ENCODE data around the gene PCSK1.

DNA sequence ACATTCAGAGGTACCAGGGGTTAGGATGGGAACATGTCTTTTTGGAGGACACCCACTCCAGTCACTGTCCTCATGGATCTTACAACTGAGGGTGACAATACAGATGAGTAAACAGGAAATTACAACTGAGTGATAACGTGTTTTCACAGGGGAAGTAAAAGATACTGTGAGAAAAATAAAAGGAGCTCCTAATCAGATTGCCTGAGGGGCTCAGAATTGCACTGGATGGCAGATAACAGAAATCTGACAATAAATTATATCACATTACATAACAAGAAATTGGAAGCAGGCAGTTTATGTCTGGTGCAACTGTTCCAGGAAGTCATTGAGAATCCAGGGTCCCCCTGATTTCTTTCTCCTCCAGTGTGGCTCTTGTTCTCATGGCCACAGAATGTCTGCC lies 40.1 kb upstream of the PCSK1 start:
- TF ChIP-seq, protein P1, sequence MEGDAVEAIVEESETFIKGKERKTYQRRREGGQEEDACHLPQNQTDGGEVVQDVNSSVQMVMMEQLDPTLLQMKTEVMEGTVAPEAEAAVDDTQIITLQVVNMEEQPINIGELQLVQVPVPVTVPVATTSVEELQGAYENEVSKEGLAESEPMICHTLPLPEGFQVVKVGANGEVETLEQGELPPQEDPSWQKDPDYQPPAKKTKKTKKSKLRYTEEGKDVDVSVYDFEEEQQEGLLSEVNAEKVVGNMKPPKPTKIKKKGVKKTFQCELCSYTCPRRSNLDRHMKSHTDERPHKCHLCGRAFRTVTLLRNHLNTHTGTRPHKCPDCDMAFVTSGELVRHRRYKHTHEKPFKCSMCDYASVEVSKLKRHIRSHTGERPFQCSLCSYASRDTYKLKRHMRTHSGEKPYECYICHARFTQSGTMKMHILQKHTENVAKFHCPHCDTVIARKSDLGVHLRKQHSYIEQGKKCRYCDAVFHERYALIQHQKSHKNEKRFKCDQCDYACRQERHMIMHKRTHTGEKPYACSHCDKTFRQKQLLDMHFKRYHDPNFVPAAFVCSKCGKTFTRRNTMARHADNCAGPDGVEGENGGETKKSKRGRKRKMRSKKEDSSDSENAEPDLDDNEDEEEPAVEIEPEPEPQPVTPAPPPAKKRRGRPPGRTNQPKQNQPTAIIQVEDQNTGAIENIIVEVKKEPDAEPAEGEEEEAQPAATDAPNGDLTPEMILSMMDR (IDR thresholded peaks at IDR 0.05 in 2 of 3, conservative IDR thresholded peaks at IDR 0.05 in 1 of 3; ENCODE audit: borderline replicate concordance in 1 of 3, insufficient read depth in 1 of 3, low read depth in 2 of 3, low read length in 2 of 3) = no peak
- TF ChIP-seq, protein P2, sequence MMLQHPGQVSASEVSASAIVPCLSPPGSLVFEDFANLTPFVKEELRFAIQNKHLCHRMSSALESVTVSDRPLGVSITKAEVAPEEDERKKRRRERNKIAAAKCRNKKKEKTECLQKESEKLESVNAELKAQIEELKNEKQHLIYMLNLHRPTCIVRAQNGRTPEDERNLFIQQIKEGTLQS (IDR thresholded peaks at IDR 0.05) = no peak
- TF ChIP-seq, protein P3, sequence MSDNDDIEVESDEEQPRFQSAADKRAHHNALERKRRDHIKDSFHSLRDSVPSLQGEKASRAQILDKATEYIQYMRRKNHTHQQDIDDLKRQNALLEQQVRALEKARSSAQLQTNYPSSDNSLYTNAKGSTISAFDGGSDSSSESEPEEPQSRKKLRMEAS (IDR thresholded peaks at IDR 0.05) = no peak
- TF ChIP-seq YY1 (IDR thresholded peaks at IDR 0.05; ENCODE audit: extremely low read depth, insufficient replicate concordance, low read depth, low read length) (no peak), EZH2 (IDR thresholded peaks at IDR 0.05) (no peak), EZH2phosphoT487 (IDR thresholded peaks at IDR 0.05; ENCODE audit: borderline replicate concordance) (no peak), POLR2AphosphoS5 (IDR thresholded peaks at IDR 0.05; ENCODE audit: low read depth, low read length) (no peak), POLR2A (IDR thresholded peaks at IDR 0.05; ENCODE audit: borderline replicate concordance, extremely low read depth, insufficient read depth, insufficient read length) (no peak), FOSL1 (IDR thresholded peaks at IDR 0.05; ENCODE audit: low read depth) (no peak), CEBPB (IDR thresholded peaks at IDR 0.05; ENCODE audit: low read depth) (no peak), SRF (IDR thresholded peaks at IDR 0.05; ENCODE audit: low read depth) (no peak)
- TF ChIP-seq, protein P4, sequence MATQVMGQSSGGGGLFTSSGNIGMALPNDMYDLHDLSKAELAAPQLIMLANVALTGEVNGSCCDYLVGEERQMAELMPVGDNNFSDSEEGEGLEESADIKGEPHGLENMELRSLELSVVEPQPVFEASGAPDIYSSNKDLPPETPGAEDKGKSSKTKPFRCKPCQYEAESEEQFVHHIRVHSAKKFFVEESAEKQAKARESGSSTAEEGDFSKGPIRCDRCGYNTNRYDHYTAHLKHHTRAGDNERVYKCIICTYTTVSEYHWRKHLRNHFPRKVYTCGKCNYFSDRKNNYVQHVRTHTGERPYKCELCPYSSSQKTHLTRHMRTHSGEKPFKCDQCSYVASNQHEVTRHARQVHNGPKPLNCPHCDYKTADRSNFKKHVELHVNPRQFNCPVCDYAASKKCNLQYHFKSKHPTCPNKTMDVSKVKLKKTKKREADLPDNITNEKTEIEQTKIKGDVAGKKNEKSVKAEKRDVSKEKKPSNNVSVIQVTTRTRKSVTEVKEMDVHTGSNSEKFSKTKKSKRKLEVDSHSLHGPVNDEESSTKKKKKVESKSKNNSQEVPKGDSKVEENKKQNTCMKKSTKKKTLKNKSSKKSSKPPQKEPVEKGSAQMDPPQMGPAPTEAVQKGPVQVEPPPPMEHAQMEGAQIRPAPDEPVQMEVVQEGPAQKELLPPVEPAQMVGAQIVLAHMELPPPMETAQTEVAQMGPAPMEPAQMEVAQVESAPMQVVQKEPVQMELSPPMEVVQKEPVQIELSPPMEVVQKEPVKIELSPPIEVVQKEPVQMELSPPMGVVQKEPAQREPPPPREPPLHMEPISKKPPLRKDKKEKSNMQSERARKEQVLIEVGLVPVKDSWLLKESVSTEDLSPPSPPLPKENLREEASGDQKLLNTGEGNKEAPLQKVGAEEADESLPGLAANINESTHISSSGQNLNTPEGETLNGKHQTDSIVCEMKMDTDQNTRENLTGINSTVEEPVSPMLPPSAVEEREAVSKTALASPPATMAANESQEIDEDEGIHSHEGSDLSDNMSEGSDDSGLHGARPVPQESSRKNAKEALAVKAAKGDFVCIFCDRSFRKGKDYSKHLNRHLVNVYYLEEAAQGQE (IDR thresholded peaks at IDR 0.05; ENCODE audit: low read depth) = no peak
- TF ChIP-seq, protein P5, sequence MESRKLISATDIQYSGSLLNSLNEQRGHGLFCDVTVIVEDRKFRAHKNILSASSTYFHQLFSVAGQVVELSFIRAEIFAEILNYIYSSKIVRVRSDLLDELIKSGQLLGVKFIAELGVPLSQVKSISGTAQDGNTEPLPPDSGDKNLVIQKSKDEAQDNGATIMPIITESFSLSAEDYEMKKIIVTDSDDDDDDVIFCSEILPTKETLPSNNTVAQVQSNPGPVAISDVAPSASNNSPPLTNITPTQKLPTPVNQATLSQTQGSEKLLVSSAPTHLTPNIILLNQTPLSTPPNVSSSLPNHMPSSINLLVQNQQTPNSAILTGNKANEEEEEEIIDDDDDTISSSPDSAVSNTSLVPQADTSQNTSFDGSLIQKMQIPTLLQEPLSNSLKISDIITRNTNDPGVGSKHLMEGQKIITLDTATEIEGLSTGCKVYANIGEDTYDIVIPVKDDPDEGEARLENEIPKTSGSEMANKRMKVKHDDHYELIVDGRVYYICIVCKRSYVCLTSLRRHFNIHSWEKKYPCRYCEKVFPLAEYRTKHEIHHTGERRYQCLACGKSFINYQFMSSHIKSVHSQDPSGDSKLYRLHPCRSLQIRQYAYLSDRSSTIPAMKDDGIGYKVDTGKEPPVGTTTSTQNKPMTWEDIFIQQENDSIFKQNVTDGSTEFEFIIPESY (IDR thresholded peaks at IDR 0.05; ENCODE audit: extremely low read depth, insufficient replicate concordance, low read length) = no peak

Data from HCT116 (cell line).